Natural killer cell (primary cell): ENCODE results near the gene PRKAG2. TPM values are rescaled to one million over a fixed set of nuclear protein-coding genes. Genes with fewer than 3 reads are reported as not detected.

Source experiments
- ATAC-seq, 3 donors: fragments of 150-1000 bp in 2 of 3; fragments of 200-7000 bp in 1 of 3; cut with Tn5 transposase; 1 replicate in 1 of 3; 2 replicates in 2 of 3; pipeline ENCODE4 v1.10.0; 2021; ENCODE audit warnings: mild to moderate bottlenecking in 2 of 3, moderate library complexity in 2 of 3
- DNase-seq, 2 donors: peaks; one replicate each; pipeline versions ENCODE4 v3.0.0 to v3.0.0-alpha.2; 2013 to 2021; ENCODE audit warnings: mixed read lengths in 1 of 2
- H3K27ac ChIP-seq: one replicate; pipeline ENCODE4 v1.5.1; 2013; ENCODE audit warnings: mild to moderate bottlenecking, low read length
- H3K27me3 ChIP-seq: one replicate; pipeline ENCODE4 v1.6.1; 2013; ENCODE audit warnings: low read length; ENCODE audit not compliant: control insufficient read depth, insufficient read depth
- H3K36me3 ChIP-seq: one replicate; pipeline ENCODE4 v1.6.1; 2013; ENCODE audit warnings: low read length; ENCODE audit not compliant: control insufficient read depth, insufficient read depth
- H3K4me1 ChIP-seq: one replicate; pipeline ENCODE4 v1.6.1; 2013; ENCODE audit warnings: low read length; ENCODE audit not compliant: control insufficient read depth, insufficient read depth
- H3K4me3 ChIP-seq: one replicate; pipeline ENCODE4 v1.5.1; 2013; ENCODE audit warnings: low read length
- H3K9me3 ChIP-seq: one replicate; pipeline ENCODE4 v1.6.1; 2013; ENCODE audit warnings: low read length; ENCODE audit not compliant: control insufficient read depth, insufficient read depth
- H3K27ac Mint-ChIP-seq, 2 donors: one replicate each; pipeline ENCODE4 v1.8.0; 2022; ENCODE audit warnings: mild to moderate bottlenecking in 2 of 2, mixed read lengths in 2 of 2, moderate library complexity in 1 of 2
- H3K27me3 Mint-ChIP-seq, 2 donors: one replicate each; pipeline ENCODE4 v1.8.0; 2022; ENCODE audit warnings: low read depth in 2 of 2, mixed read lengths in 2 of 2
- H3K36me3 Mint-ChIP-seq: one replicate; pipeline ENCODE4 v1.8.0; 2022; ENCODE audit warnings: mixed read lengths
- H3K4me1 Mint-ChIP-seq, 2 donors: one replicate each; pipeline ENCODE4 v1.8.0; 2022; ENCODE audit warnings: mixed read lengths in 2 of 2
- H3K4me3 Mint-ChIP-seq: one replicate; pipeline ENCODE4 v1.8.0; 2022; ENCODE audit warnings: mild to moderate bottlenecking, moderate library complexity, mixed read lengths
- H3K9me3 Mint-ChIP-seq, 2 donors: one replicate each; pipeline ENCODE4 v1.8.0; 2022; ENCODE audit warnings: mixed read lengths in 2 of 2
- CTCF ChIP-seq: fragments of 200-600 bp; IDR thresholded peaks from one replicate; pipeline ENCODE4 v1.8.0; 2022; ENCODE audit warnings: antibody characterized with exemption
- WGBS: methylation state at CpG from one replicate; pipeline ENCODE4 v1.1.7; 2013; ENCODE audit warnings: missing lambda C conversion rate; ENCODE audit not compliant: insufficient coverage; 5-methylcytosine and 5-hydroxymethylcytosine counted together
- intact Hi-C: fragments of 100-400 bp; cut with micrococcal nuclease; formaldehyde crosslinking; loops from one replicate; pipeline ENCODE4 v1.14.2; 2022
- total RNA-seq, 4 donors: library from RNA; stranded (reverse); fragments of 120-200 nt in 1 of 4; gene quantifications; one replicate each; pipeline versions ENCODE4 v1.2.3 to v1.2.4, GENCODE V29; 2013 to 2022

The PRKAG2 gene
- total RNA-seq, 3 donors from 2014 or later (not counting 1 experiment from before 2014, with no cell fraction given) = 42.6 to 66.5 (median 64.4) TPM

GRCh38 chr7:151550656-151551286 lies 326.1 kb downstream of the PRKAG2 start:
- DNase-seq (no peak), ATAC-seq (no peak)
- no peak overlapping the region for H3K4me3 ChIP-seq
- intact Hi-C loops = no loop called here
- WGBS = 28% methylated on average over 3 of the region's 3 CpGs
- H3K4me1 ChIP-seq = no peaks in the 10 kb centered on the region
- H3K27me3 ChIP-seq = peaks cover 2% of the 10 kb centered on the region
- H3K27ac Mint-ChIP-seq = no peak overlapping the region
- H3K4me3 Mint-ChIP-seq = no peak overlapping the region
- peaks cover 0 to 8% of the 10 kb centered on the region in 2 donors for H3K4me1 Mint-ChIP-seq
- H3K27ac ChIP-seq = no peak overlapping the region
- H3K9me3 Mint-ChIP-seq = no peaks in the 10 kb centered on the region
- no peaks in the 10 kb centered on the region for H3K9me3 ChIP-seq
- no peaks in the 10 kb centered on the region for H3K36me3 Mint-ChIP-seq
- peaks cover 2% of the 10 kb centered on the region for H3K36me3 ChIP-seq
- peaks cover 8 to 24% of the 10 kb centered on the region in 2 donors for H3K27me3 Mint-ChIP-seq
- no peak for TF ChIP-seq CTCF

GRCh38 chr7:151549644-151550043 lies 327.3 kb downstream of the PRKAG2 start:
- H3K9me3 ChIP-seq = no peaks in the 10 kb centered on the region
- no peak overlapping the region for H3K27ac Mint-ChIP-seq
- H3K4me3 ChIP-seq = no peak overlapping the region
- H3K27me3 Mint-ChIP-seq = peaks cover 11 to 30% of the 10 kb centered on the region in 2 donors
- H3K4me1 Mint-ChIP-seq = peaks cover 0 to 8% of the 10 kb centered on the region in 2 donors
- intact Hi-C loops = no loop called here
- 93% methylated on average over 6 of the region's 6 CpGs for WGBS
- H3K4me1 ChIP-seq = no peaks in the 10 kb centered on the region
- peaks cover 2% of the 10 kb centered on the region for H3K27me3 ChIP-seq
- DNase-seq = no peak
- ATAC-seq = no peak
- H3K36me3 ChIP-seq = no peaks in the 10 kb centered on the region
- H3K27ac ChIP-seq = no peak overlapping the region
- no peaks in the 10 kb centered on the region for H3K9me3 Mint-ChIP-seq
- H3K36me3 Mint-ChIP-seq = no peaks in the 10 kb centered on the region
- H3K4me3 Mint-ChIP-seq = no peak overlapping the region
- no peak for TF ChIP-seq CTCF

GRCh38 chr7:151549083-151549482 lies 327.8 kb downstream of the PRKAG2 start:
- H3K27me3 Mint-ChIP-seq = peaks cover 11 to 35% of the 10 kb centered on the region in 2 donors
- peaks cover 0 to 8% of the 10 kb centered on the region in 2 donors for H3K4me1 Mint-ChIP-seq
- DNase-seq = no peak
- WGBS = 96% methylated on average over 7 of the region's 7 CpGs
- Histone ChIP-seq H3K36me3 (no peaks in the 10 kb centered on the region), H3K27ac (no peak overlapping the region), H3K4me1 (no peaks in the 10 kb centered on the region), H3K27me3 (peaks cover 2% of the 10 kb centered on the region), H3K9me3 (no peaks in the 10 kb centered on the region), H3K4me3 (no peak overlapping the region)
- ATAC-seq = no peak
- no peak for TF ChIP-seq CTCF
- H3K36me3 Mint-ChIP-seq = no peaks in the 10 kb centered on the region
- intact Hi-C loops = no loop called here
- no peaks in the 10 kb centered on the region for H3K9me3 Mint-ChIP-seq
- no peak overlapping the region for H3K4me3 Mint-ChIP-seq
- H3K27ac Mint-ChIP-seq = no peak overlapping the region

GRCh38 chr7:151544183-151544582 lies 332.7 kb downstream of the PRKAG2 start:
- H3K9me3 ChIP-seq = no peaks in the 10 kb centered on the region
- H3K36me3 Mint-ChIP-seq = no peaks in the 10 kb centered on the region
- no peak for ATAC-seq
- H3K4me1 ChIP-seq = no peaks in the 10 kb centered on the region
- peaks cover 12 to 46% of the 10 kb centered on the region in 2 donors for H3K27me3 Mint-ChIP-seq
- H3K4me3 Mint-ChIP-seq = no peak overlapping the region
- no peak for DNase-seq
- H3K27ac ChIP-seq = no peak overlapping the region
- TF ChIP-seq CTCF = no peak
- H3K4me1 Mint-ChIP-seq = peaks cover 0 to 1% of the 10 kb centered on the region in 2 donors
- no peak overlapping the region for H3K4me3 ChIP-seq
- intact Hi-C loops = no loop called here
- no peaks in the 10 kb centered on the region for H3K9me3 Mint-ChIP-seq
- H3K27ac Mint-ChIP-seq = no peak overlapping the region
- H3K36me3 ChIP-seq = no peaks in the 10 kb centered on the region
- peaks cover 2% of the 10 kb centered on the region for H3K27me3 ChIP-seq
